ENCODE results near the gene DNAJB6. TPM values are rescaled to one million over a fixed set of nuclear protein-coding genes. Genes with fewer than 3 reads are reported as not detected.

The DNAJB6 gene
- total and polyA plus RNA-seq, 7 donors = 103 to 326 (median 229) TPM

DNA sequence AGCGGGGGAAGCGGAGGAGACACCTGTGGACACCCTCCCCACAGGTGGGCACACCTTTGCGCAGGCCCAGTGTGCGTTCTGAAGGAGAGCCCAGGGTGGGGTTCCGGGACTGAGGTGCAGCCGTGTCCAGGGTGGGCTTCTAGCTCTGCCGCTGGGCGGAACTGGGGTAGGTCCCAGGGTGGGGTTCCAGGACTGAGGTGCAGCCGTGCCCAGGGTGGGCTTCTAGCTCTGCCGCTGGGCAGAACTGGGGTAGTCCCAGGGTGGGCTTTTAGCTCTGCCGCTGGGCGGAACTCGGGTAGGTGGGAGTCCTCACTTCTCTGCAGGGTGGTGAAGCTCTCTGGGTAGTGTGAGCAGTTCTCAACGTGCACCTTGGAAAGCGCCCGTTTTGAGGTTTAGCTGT is 78.7 kb downstream of the DNAJB6 start:
- 92 to 98% (median 96%) methylated on average over 16 of the region's 16 CpGs for WGBS, 3 donors
- no peak overlapping the region for H3K4me3 ChIP-seq
- no peaks in the 10 kb centered on the region for H3K4me1 ChIP-seq
- H3K27me3 ChIP-seq (ENCODE audit: insufficient read depth in 3 of 3, low read length in 2 of 3) = no peaks in the 10 kb centered on the region
- H3K36me3 ChIP-seq (ENCODE audit: insufficient read depth in 1 of 2, low read depth in 1 of 2) = peaks cover 0 to 87% of the 10 kb centered on the region in 2 donors
- DNase-seq (no peak), ATAC-seq (no peak)
- TF ChIP-seq, protein P1, sequence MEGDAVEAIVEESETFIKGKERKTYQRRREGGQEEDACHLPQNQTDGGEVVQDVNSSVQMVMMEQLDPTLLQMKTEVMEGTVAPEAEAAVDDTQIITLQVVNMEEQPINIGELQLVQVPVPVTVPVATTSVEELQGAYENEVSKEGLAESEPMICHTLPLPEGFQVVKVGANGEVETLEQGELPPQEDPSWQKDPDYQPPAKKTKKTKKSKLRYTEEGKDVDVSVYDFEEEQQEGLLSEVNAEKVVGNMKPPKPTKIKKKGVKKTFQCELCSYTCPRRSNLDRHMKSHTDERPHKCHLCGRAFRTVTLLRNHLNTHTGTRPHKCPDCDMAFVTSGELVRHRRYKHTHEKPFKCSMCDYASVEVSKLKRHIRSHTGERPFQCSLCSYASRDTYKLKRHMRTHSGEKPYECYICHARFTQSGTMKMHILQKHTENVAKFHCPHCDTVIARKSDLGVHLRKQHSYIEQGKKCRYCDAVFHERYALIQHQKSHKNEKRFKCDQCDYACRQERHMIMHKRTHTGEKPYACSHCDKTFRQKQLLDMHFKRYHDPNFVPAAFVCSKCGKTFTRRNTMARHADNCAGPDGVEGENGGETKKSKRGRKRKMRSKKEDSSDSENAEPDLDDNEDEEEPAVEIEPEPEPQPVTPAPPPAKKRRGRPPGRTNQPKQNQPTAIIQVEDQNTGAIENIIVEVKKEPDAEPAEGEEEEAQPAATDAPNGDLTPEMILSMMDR (IDR thresholded peaks at IDR 0.05) = no peak
- H3K27ac ChIP-seq = no peak overlapping the region
- intact Hi-C loops (cut with DNase I) = loop anchor here in 1 of 2 donors (10.0 kb wide), 1 partner anchor 161 kb away; no protein-coding TSS in a partner anchor
- H3K9me3 ChIP-seq = no peaks in the 10 kb centered on the region

DNA sequence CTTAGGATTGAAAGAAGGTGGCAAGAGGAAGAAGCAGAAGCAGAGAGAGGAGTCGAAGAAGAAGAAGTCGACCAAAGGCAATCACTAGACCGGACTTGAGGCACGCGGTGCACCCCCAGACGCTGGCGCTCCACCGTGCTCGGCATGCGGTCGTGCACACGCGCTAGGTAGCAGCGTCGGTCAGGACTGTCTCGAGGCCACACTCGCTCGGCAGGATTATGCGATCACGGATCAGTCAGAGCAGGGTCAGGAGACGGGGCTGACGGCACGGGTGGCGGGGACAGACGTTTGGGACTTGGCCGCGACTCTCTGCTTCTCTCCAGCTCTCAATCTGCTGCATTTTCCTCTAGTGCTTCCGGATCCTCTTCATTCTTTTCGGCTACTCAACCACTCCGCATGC is 79.2 kb downstream of the DNAJB6 start:
- Histone ChIP-seq H3K27ac (no peak overlapping the region), H3K4me3 (no peak overlapping the region), H3K9me3 (no peaks in the 10 kb centered on the region), H3K4me1 (no peaks in the 10 kb centered on the region), H3K36me3 (ENCODE audit: insufficient read depth in 1 of 2, low read depth in 1 of 2) (peaks cover 0 to 85% of the 10 kb centered on the region in 2 donors), H3K27me3 (ENCODE audit: insufficient read depth in 3 of 3, low read length in 2 of 3) (no peaks in the 10 kb centered on the region)
- WGBS, 3 donors = 97 to 98% (median 97%) methylated on average over 30 of the region's 30 CpGs
- intact Hi-C loops (cut with DNase I) = loop anchor here in 1 of 2 donors (10.0 kb wide), 1 partner anchor 161 kb away; no protein-coding TSS in a partner anchor
- no peak for DNase-seq
- no peak for ATAC-seq
- TF ChIP-seq, protein P1 (IDR thresholded peaks at IDR 0.05) = no peak

DNA sequence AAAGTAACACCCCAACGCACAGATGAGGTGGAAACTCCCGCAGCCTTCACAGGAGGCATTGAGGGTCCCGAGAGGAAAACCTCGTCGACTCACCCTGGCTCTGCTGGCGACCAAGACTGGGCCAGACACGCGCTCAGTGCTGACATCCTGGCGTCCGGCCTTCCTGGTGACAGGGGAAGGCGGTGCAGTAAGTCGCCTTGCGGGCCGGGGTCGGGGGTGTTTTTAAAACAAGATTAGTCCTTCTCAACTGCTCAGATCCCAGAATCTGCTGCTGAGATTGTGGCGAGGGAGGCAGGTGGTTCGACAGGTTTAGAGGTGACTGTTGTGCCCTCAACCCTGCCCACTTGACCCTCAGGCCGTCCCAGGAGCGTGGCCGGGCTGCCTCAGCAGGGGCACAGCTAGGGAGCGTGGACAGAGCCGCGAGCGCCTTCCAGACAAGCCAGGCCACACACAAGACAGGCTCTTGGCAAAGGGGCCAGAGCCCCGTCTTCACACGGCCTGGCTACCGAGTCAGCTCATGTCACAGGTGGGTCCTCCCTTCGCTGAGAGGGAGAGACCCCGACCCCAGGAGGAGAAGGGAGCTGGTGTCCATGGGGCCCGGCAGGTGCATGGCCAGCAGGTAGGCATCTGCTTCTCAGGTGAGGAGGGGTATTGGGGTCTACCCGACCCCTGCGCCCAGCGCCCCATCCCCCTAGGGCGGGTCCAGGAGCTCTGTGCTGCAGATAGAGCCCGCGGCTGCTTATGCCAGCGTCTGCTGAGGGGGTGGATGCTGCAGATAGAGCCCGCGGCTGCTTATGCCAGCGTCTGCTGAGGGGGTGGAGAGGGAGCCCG is 81.6 kb downstream of the DNAJB6 start:
- intact Hi-C loops (cut with DNase I) = loop anchor here in 1 of 2 donors (10.0 kb wide), 1 partner anchor 164 kb away; no protein-coding TSS in a partner anchor
- Histone ChIP-seq H3K27me3 (ENCODE audit: insufficient read depth in 3 of 3, low read length in 2 of 3) (no peaks in the 10 kb centered on the region), H3K4me1 (no peaks in the 10 kb centered on the region), H3K9me3 (no peaks in the 10 kb centered on the region), H3K36me3 (ENCODE audit: insufficient read depth in 1 of 2, low read depth in 1 of 2) (peaks cover 0 to 85% of the 10 kb centered on the region in 2 donors), H3K4me3 (no peak overlapping the region), H3K27ac (no peak overlapping the region)
- ATAC-seq (peak in 2 of 4 donors; percentile 7 to 12), DNase-seq (no peak)
- TF ChIP-seq, protein P1 (IDR thresholded peaks at IDR 0.05) = no peak
- WGBS, 3 donors = 89 to 93% (median 91%) methylated on average over 38 to 41 of the region's 41 CpGs

DNA sequence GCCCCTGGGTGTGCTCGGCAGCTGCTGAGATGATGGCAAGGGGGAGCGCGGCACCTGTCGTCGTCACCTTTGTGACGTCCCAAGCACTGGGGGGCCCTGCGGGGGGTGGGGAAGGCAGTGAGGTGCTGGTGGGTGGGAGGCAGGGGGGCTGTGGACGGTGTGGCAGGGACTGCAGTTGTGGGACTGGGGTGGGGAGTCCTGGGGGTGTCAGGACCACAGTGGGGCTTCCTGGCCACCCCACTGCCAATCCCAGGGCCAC is 82.2 kb downstream of the DNAJB6 start:
- Histone ChIP-seq H3K9me3 (no peaks in the 10 kb centered on the region), H3K4me3 (no peak overlapping the region), H3K27ac (no peak overlapping the region), H3K36me3 (ENCODE audit: insufficient read depth in 1 of 2, low read depth in 1 of 2) (peaks cover 0 to 86% of the 10 kb centered on the region in 2 donors), H3K4me1 (no peaks in the 10 kb centered on the region), H3K27me3 (ENCODE audit: insufficient read depth in 3 of 3, low read length in 2 of 3) (no peaks in the 10 kb centered on the region)
- 64 to 95% (median 91%) methylated on average over 8 of the region's 8 CpGs for WGBS, 3 donors
- ATAC-seq = no peak
- intact Hi-C loops (cut with DNase I) = loop anchor here in 1 of 2 donors (10.0 kb wide), 1 partner anchor 164 kb away; no protein-coding TSS in a partner anchor
- TF ChIP-seq, protein P1 (IDR thresholded peaks at IDR 0.05) = no peak
- no peak for DNase-seq

Data from psoas muscle (tissue), 8 donors.